Measurements from ENCODE around the gene MTM1.

The MTM1 gene

DNA sequence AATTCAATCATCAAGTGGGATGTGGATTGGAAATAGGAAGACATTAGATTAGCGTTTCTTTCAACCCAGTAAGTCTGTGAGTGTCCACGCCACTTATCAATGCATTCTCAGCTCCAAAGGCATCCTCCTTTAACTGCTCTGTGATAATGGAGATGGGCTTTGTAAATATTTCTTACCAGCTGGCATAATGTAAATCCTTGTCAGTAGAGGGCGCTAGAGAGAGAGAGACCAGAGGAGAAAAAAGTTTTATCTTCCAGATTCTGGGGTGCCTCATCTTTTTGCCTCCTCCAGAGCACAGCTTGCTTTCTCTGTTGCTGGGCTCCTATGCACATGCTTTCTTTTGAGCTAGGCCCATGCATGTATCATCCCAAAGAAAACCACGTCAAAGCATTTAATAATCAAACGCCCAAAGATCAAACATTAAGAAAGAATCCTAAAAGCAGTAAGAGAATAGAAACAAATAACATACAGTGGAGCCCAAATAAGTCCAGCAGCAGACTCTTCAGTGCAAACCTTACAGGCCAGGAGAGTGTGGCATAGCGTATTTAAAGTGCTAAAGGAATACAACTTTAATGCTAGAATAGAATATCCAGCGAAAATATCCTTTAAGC lies 115.2 kb downstream of the MTM1 start:
- H3K9me3 ChIP-seq (ENCODE audit: control insufficient read depth, low read depth, low read length), result no peaks in the 10 kb centered on the region
- H3K4me1 ChIP-seq (ENCODE audit: control insufficient read depth, low read depth, low read length), result peaks cover 3% of the 10 kb centered on the region
- H3K4me3 ChIP-seq (ENCODE audit: low read length), result no peak overlapping the region
- H3K27me3 ChIP-seq (ENCODE audit: control insufficient read depth, insufficient read depth, low read length), result no peaks in the 10 kb centered on the region
- H3K36me3 ChIP-seq (ENCODE audit: control insufficient read depth, low read depth, low read length), result no peaks in the 10 kb centered on the region
- H3K27ac ChIP-seq (ENCODE audit: low read length), result no peak overlapping the region
- no peak overlapping the region for H3K9ac ChIP-seq (ENCODE audit: low read length)

DNA sequence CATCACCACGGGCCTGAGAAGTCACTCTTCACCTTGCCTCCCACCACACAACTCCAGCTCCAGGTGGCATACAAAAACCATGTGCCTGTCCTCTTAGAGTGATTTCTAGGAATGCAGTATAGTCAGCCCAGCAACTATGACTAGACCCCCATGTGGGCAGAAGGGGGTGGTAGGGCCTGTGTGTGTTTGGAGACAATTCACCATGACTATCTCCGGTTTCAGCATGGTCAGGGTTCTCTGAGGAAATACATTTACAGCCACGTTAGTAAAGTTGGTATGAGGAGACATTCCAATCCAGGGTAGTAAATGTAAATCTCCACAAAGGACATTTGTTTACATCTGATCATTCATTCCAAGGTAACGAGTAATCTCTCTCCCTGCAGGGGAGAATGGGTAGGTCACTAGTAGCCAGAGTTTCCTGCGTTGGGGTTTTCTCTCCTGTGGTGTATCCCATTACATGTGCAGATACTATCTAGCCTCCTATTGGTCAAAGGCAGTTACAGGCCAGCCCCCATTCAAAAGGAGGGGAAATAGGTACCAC lies 120.6 kb downstream of the MTM1 start:
- no peak overlapping the region for H3K9ac ChIP-seq (ENCODE audit: low read length)

DNA sequence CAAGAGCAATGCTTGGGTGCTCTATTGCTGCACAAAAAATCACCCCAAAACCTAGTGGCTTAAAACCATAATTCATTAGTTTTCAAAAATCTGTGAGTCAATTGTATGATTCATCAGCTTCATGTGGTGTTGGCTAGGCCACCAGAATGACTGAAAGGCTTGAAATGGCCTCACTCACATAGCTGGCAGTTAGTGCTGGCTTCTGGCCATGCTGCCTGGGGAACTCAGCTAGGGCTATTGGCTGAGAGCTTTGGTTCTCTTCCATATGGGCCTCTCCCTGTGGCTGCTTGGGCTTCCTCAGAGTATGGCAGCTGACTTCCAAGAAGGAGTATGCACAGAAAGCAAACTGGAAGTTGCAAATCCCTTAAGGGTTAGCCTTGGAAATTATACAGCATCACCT lies 121.7 kb downstream of the MTM1 start:
- no peak overlapping the region for H3K4me3 ChIP-seq (ENCODE audit: low read length)
- no peaks in the 10 kb centered on the region for H3K9me3 ChIP-seq (ENCODE audit: control insufficient read depth, low read depth, low read length)
- H3K4me1 ChIP-seq (ENCODE audit: control insufficient read depth, low read depth, low read length), result peaks cover 6% of the 10 kb centered on the region

More for the DNA sequence above, 120.6 kb downstream of the MTM1 start:
- Histone ChIP-seq H3K27ac (ENCODE audit: low read length) (no peak overlapping the region), H3K4me1 (ENCODE audit: control insufficient read depth, low read depth, low read length) (peaks cover 6% of the 10 kb centered on the region), H3K9me3 (ENCODE audit: control insufficient read depth, low read depth, low read length) (no peaks in the 10 kb centered on the region), H3K27me3 (ENCODE audit: control insufficient read depth, insufficient read depth, low read length) (no peaks in the 10 kb centered on the region), H3K36me3 (ENCODE audit: control insufficient read depth, low read depth, low read length) (no peaks in the 10 kb centered on the region), H3K4me3 (ENCODE audit: low read length) (no peak overlapping the region)

DNA sequence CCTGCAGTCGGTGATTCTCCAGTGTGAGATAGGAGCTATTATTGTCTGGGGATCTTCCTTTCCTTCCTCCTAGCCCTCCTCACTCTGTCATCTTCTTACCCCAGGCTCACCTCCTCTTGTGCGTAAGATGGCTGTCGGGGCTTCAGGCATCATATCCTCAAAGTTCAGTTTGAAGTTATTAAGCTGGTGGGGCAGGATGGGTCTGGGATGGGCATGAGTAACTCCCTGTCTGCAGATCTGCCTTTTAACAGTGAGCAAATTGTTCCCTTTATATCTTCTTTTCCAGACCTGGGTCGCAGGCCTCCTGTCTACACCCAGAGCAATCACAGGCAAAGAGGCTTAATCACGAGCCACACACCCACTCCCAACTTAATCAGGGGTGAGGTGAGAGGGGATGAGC lies 123.9 kb downstream of the MTM1 start:
- Histone ChIP-seq H3K36me3 (ENCODE audit: control insufficient read depth, low read depth, low read length) (no peaks in the 10 kb centered on the region), H3K27me3 (ENCODE audit: control insufficient read depth, insufficient read depth, low read length) (no peaks in the 10 kb centered on the region), H3K27ac (ENCODE audit: low read length) (no peak overlapping the region), H3K9ac (ENCODE audit: low read length) (no peak overlapping the region), H3K9me3 (ENCODE audit: control insufficient read depth, low read depth, low read length) (peaks cover 1% of the 10 kb centered on the region), H3K4me1 (ENCODE audit: control insufficient read depth, low read depth, low read length) (peaks cover 6% of the 10 kb centered on the region), H3K4me3 (ENCODE audit: low read length) (peak overlapping the region; percentile 72)

More for the DNA sequence above, 121.7 kb downstream of the MTM1 start:
- no peaks in the 10 kb centered on the region for H3K36me3 ChIP-seq (ENCODE audit: control insufficient read depth, low read depth, low read length)
- H3K27ac ChIP-seq (ENCODE audit: low read length), result no peak overlapping the region
- H3K27me3 ChIP-seq (ENCODE audit: control insufficient read depth, insufficient read depth, low read length), result no peaks in the 10 kb centered on the region
- no peak overlapping the region for H3K9ac ChIP-seq (ENCODE audit: low read length)

DNA sequence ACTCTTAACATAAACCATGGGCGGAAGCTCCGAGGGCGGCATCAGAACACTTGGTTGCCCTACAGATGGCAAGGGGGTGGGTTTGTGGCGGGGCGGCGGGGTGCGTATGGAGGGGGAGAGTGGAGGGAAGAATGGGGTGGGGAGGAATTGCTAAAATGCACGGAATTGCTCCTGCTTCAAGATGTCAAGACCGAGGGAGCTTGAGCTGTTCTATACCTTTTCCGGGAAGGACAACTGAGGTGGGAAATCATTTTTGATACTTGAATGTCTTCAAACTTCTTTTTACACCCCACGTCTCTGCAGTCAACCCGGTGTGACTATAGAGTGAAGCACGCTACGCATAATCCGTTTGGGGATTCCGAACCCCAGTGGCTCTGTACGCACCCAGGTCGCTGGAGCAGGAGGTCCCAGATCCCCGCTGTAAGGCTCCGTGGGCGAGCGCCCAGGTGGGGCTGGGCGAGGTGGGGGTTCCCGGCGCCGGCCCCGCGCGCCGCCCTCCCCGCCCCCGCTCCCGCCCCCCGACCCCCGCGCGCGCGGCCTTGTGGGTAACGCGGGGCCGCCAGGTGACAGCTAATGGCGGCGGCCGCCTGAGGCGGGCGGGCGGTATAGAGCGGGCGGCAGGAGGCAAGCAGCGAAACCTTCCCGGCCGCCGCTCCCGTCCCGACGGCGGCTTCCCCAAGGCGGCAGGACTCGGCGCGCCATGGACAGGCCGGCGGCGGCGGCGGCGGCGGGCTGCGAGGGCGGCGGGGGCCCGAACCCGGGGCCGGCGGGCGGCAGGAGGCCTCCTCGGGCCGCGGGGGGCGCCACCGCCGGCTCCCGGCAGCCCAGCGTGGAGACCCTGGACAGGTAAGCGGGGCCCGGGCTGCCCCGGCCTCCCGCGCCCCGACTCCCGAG lies 124.7 kb downstream of the MTM1 start, which contains the start of gene MTMR1:
Gene MTMR1 (plus strand): TSS at position 566 of the 894 bp plus-strand sequence. CDS start 135 bp downstream, at position 701.
- H3K27ac ChIP-seq (ENCODE audit: low read length), result no peak within 1 kb of the TSS
- H3K36me3 ChIP-seq (ENCODE audit: control insufficient read depth, low read depth, low read length), result no peaks in the 10 kb centered on the region
- peaks cover 3% of the 10 kb centered on the region for H3K9me3 ChIP-seq (ENCODE audit: control insufficient read depth, low read depth, low read length)
- H3K27me3 ChIP-seq (ENCODE audit: control insufficient read depth, insufficient read depth, low read length), result no peaks in the 10 kb centered on the region
- H3K9ac ChIP-seq (ENCODE audit: low read length), result peak within 1 kb of the TSS; percentile 43
- H3K4me1 ChIP-seq (ENCODE audit: control insufficient read depth, low read depth, low read length), result peaks cover 6% of the 10 kb centered on the region
- peak within 1 kb of the TSS; percentile 72 for H3K4me3 ChIP-seq (ENCODE audit: low read length)

DNA sequence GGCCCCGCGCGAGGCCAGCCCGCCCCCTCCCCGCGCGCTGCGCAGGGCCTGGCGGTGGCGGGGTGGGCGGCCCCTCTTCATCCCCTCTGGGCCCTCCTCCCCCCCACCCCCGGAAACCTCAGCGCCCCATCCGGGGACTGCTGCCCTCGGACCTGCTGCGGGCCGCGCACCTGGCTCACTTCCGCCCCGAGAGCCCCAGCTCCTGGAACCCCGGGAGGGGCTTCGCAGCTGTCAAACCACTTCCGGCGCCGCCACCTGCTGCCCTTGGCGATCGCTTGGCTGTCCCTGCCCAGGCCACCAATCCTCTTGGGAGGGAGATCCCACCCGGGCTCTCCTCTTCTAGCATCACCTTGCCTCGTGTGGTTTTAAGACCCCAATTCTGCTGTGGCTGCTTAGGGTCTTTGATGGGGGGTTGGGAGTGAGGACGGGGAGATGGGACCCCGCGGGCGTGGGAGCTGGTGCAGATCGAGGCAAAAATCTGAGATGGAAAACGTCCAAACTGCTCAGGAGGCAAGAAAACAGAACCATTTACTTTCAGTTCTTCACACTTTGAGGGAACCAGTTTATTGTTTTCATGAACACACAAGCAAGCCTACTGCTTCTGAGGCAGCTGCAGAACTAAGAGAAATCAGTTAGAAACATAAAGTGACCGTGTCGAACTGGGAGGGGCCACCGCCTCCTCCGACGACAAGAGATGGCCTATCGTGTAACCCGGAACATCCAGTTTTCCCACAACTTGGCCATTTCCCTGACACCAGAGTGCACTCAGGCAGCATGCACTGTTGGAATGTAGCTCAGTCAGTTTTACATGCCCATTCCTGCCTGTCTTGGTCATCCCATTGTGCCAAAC lies 125.5 kb downstream of the MTM1 start:
- Histone ChIP-seq H3K4me1 (ENCODE audit: control insufficient read depth, low read depth, low read length) (peaks cover under 1% of the 10 kb centered on the region), H3K36me3 (ENCODE audit: control insufficient read depth, low read depth, low read length) (no peaks in the 10 kb centered on the region), H3K27me3 (ENCODE audit: control insufficient read depth, insufficient read depth, low read length) (no peaks in the 10 kb centered on the region), H3K27ac (ENCODE audit: low read length) (no peak overlapping the region), H3K9me3 (ENCODE audit: control insufficient read depth, low read depth, low read length) (peaks cover 3% of the 10 kb centered on the region), H3K4me3 (ENCODE audit: low read length) (peak overlapping the region; percentile 52), H3K9ac (ENCODE audit: low read length) (no peak overlapping the region)

DNA sequence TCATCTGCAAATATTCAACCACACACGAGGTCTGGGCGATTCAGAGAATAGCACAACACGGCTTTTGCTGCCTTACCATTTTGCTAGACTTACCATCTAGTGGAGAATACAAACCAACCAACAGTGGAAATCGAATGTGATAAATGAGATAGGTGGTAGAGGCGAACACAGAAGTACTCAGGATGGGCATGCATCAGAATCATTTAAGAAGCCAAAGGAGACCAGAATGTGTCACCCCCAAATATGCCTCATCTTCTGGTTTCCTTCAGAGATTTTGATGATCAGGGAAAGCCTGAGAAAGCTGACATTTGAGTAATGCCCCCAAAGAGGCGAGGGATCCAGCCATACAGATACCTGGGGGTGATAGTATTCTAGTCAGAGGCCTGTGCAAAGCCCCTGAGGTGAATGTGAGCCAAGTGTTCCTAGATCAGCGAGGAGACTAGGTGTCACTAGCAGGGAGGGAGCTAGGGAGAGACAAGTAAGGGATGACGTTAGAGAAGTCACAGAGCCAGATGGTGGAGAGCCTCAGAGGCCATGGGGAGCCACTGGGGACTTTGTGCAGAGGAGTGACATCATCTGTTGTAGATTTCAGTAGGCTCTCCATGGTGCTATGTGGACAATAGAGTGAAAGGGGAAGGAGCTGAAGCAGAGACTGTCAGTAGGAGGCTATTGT lies 126.5 kb downstream of the MTM1 start:
- H3K27ac ChIP-seq (ENCODE audit: low read length), result no peak overlapping the region
- no peak overlapping the region for H3K4me3 ChIP-seq (ENCODE audit: low read length)
- H3K4me1 ChIP-seq (ENCODE audit: control insufficient read depth, low read depth, low read length), result no peaks in the 10 kb centered on the region
- H3K9me3 ChIP-seq (ENCODE audit: control insufficient read depth, low read depth, low read length), result peaks cover 6% of the 10 kb centered on the region
- no peak overlapping the region for H3K9ac ChIP-seq (ENCODE audit: low read length)
- H3K27me3 ChIP-seq (ENCODE audit: control insufficient read depth, insufficient read depth, low read length), result no peaks in the 10 kb centered on the region
- H3K36me3 ChIP-seq (ENCODE audit: control insufficient read depth, low read depth, low read length), result no peaks in the 10 kb centered on the region

DNA sequence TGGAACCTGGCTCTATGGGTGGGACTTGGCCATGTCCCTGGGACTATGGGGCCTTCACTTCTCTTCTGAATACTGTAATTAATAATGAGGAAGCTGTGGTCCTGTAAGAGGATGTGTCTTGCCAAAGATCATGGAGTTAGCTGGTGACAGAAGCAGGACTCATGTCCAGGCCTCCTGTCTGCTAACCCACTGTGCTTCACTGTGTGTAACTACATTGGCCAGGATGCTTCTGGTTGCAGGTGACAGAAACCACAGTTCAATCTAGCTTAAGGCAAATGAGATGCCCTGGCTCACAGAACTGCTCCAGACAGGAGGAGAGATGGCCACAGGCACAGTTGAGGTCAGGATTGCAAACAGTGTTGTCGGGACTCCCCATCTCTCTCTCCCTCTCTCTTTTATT lies 127.9 kb downstream of the MTM1 start:
- H3K36me3 ChIP-seq (ENCODE audit: control insufficient read depth, low read depth, low read length), result no peaks in the 10 kb centered on the region
- H3K9me3 ChIP-seq (ENCODE audit: control insufficient read depth, low read depth, low read length), result peaks cover 9% of the 10 kb centered on the region
- no peaks in the 10 kb centered on the region for H3K4me1 ChIP-seq (ENCODE audit: control insufficient read depth, low read depth, low read length)
- H3K9ac ChIP-seq (ENCODE audit: low read length), result no peak overlapping the region
- no peak overlapping the region for H3K4me3 ChIP-seq (ENCODE audit: low read length)
- H3K27ac ChIP-seq (ENCODE audit: low read length), result no peak overlapping the region
- no peaks in the 10 kb centered on the region for H3K27me3 ChIP-seq (ENCODE audit: control insufficient read depth, insufficient read depth, low read length)

DNA sequence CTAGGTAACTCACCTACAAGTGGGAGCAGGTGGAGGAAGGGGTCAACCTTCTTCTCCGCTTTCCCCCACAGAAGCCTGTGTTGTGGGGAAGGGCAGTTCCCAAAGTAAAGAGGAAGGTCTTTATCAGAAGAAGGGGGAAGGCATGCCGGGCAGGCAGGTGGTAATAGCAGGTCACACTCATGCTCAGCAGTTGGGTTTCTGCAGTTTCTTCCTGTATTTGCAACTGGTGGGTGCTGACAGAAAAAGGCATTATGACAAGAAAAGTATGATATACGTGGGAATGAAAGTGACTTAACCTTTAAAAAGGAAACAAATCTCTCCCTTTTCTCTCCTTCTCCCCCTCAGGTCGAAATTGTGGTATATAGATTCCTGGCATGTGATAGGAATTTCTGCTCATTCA lies 128.4 kb downstream of the MTM1 start:
- Histone ChIP-seq H3K9ac (ENCODE audit: low read length) (no peak overlapping the region), H3K9me3 (ENCODE audit: control insufficient read depth, low read depth, low read length) (peaks cover 13% of the 10 kb centered on the region), H3K27ac (ENCODE audit: low read length) (no peak overlapping the region), H3K4me1 (ENCODE audit: control insufficient read depth, low read depth, low read length) (no peaks in the 10 kb centered on the region), H3K36me3 (ENCODE audit: control insufficient read depth, low read depth, low read length) (no peaks in the 10 kb centered on the region), H3K27me3 (ENCODE audit: control insufficient read depth, insufficient read depth, low read length) (no peaks in the 10 kb centered on the region), H3K4me3 (ENCODE audit: low read length) (no peak overlapping the region)

DNA sequence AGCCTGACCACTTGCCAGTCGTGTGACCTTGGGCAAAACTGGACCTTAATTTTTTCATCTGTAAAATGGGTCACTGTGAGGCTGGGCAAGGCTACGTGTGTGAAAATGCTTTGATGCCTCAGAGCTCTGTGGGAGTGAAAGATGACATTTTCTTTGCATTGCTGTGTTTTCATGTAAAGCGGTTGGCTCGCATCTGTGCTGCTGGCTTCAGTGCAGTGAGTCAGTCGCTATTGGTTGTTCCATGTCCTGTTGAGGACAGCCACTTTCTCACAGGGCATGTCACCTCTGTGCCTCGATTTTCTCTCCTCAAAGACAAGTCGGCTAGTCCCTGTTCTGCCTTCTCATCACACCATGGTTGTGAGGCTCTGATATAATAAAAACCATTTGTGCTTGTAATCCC lies 129.2 kb downstream of the MTM1 start:
- no peak overlapping the region for H3K27ac ChIP-seq (ENCODE audit: low read length)

More for the DNA sequence above, 129.2 kb downstream of the MTM1 start:
- H3K9ac ChIP-seq (ENCODE audit: low read length), result no peak overlapping the region
- no peaks in the 10 kb centered on the region for H3K36me3 ChIP-seq (ENCODE audit: control insufficient read depth, low read depth, low read length)
- H3K4me3 ChIP-seq (ENCODE audit: low read length), result no peak overlapping the region
- H3K9me3 ChIP-seq (ENCODE audit: control insufficient read depth, low read depth, low read length), result peaks cover 13% of the 10 kb centered on the region
- no peaks in the 10 kb centered on the region for H3K4me1 ChIP-seq (ENCODE audit: control insufficient read depth, low read depth, low read length)
- H3K27me3 ChIP-seq (ENCODE audit: control insufficient read depth, insufficient read depth, low read length), result no peaks in the 10 kb centered on the region
